ENCODE results near the gene MRNIP.

GRCh38 chr5:179800696-179801201 lies 57.9 kb downstream of the MRNIP start:
- TF ChIP-seq, protein P1, sequence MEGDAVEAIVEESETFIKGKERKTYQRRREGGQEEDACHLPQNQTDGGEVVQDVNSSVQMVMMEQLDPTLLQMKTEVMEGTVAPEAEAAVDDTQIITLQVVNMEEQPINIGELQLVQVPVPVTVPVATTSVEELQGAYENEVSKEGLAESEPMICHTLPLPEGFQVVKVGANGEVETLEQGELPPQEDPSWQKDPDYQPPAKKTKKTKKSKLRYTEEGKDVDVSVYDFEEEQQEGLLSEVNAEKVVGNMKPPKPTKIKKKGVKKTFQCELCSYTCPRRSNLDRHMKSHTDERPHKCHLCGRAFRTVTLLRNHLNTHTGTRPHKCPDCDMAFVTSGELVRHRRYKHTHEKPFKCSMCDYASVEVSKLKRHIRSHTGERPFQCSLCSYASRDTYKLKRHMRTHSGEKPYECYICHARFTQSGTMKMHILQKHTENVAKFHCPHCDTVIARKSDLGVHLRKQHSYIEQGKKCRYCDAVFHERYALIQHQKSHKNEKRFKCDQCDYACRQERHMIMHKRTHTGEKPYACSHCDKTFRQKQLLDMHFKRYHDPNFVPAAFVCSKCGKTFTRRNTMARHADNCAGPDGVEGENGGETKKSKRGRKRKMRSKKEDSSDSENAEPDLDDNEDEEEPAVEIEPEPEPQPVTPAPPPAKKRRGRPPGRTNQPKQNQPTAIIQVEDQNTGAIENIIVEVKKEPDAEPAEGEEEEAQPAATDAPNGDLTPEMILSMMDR (IDR thresholded peaks at IDR 0.05; ENCODE audit: insufficient read depth, low read length): no peak
- TF ChIP-seq GABPA (IDR thresholded peaks at IDR 0.05; ENCODE audit: low read depth): no peak

Data from HL-60 (cell line).